GM12864 (cell line): ENCODE data around the gene CLIC4.

Source experiments
- DNase-seq: peaks from one replicate; pipeline ENCODE4 v3.0.0-alpha.2; 2011; ENCODE audit warnings: low read depth
- H3K4me3 ChIP-seq: 2 replicates; pipeline ENCODE4 v1.5.1; 2011; ENCODE audit warnings: mild to moderate bottlenecking, low read depth, low read length, control low read depth
- TF ChIP-seq, protein P1 (sequence below): IDR thresholded peaks from 2 replicates; pipeline ENCODE4 v1.5.1; 2011; ENCODE audit warnings: low read depth, mild to moderate bottlenecking, moderate library complexity, low read length, control low read depth, inconsistent platforms; ENCODE audit errors: missing control alignments

The CLIC4 gene

GRCh38 chr1:24764439-24764838 lies 19.2 kb downstream of the CLIC4 start:
- DNase-seq = no peak
- TF ChIP-seq, protein P1, sequence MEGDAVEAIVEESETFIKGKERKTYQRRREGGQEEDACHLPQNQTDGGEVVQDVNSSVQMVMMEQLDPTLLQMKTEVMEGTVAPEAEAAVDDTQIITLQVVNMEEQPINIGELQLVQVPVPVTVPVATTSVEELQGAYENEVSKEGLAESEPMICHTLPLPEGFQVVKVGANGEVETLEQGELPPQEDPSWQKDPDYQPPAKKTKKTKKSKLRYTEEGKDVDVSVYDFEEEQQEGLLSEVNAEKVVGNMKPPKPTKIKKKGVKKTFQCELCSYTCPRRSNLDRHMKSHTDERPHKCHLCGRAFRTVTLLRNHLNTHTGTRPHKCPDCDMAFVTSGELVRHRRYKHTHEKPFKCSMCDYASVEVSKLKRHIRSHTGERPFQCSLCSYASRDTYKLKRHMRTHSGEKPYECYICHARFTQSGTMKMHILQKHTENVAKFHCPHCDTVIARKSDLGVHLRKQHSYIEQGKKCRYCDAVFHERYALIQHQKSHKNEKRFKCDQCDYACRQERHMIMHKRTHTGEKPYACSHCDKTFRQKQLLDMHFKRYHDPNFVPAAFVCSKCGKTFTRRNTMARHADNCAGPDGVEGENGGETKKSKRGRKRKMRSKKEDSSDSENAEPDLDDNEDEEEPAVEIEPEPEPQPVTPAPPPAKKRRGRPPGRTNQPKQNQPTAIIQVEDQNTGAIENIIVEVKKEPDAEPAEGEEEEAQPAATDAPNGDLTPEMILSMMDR = no peak
- H3K4me3 ChIP-seq = no peak overlapping the region

DNA sequence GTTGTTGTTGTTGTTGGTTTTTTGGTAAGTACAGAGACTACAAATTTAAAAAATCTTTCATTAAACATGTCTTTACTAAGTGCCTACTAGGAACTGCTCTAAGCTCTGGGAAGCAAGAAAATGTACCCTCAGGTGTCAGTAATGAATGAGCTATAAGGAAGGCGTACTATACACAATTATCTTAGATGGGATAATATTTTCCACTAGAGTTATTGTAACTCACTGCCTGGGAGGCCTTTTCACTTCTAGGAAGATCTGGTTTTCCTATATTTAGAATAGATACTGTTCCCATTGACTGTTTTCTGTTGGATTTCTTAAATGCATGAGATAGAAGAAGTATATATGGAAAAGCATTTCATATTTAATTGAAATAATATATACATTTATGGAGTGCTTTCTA lies 19.6 kb downstream of the CLIC4 start:
- DNase-seq = no peak
- TF ChIP-seq, protein P1 = no peak
- H3K4me3 ChIP-seq = no peak overlapping the region

- TF ChIP-seq, protein P1 = no peak
- no peak overlapping the region for H3K4me3 ChIP-seq
- no peak for DNase-seq
These were observed 20.2 kb downstream of the CLIC4 start for GRCh38 chr1:24765308-24765988.

DNA sequence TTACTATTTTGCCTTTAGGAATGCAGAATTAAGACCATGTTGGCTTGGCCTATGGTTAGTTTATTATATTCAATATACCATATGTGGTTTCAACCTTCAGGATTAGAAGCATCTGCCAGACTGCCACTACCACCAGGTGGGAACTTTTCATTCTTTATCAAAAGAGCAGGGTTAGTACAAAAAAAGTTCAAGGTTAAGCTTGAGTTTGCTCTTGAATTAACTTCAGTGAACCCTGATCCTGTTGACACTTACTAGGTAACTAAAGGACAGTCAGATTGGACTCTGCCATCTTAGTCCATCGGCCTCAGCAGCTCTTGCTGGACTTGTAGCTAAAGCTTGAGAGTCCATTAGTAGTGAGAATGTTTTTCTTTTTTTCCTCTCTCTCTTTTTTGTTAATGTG lies 22.1 kb downstream of the CLIC4 start:
- no peak overlapping the region for H3K4me3 ChIP-seq
- DNase-seq = no peak
- TF ChIP-seq, protein P1 = no peak

DNA sequence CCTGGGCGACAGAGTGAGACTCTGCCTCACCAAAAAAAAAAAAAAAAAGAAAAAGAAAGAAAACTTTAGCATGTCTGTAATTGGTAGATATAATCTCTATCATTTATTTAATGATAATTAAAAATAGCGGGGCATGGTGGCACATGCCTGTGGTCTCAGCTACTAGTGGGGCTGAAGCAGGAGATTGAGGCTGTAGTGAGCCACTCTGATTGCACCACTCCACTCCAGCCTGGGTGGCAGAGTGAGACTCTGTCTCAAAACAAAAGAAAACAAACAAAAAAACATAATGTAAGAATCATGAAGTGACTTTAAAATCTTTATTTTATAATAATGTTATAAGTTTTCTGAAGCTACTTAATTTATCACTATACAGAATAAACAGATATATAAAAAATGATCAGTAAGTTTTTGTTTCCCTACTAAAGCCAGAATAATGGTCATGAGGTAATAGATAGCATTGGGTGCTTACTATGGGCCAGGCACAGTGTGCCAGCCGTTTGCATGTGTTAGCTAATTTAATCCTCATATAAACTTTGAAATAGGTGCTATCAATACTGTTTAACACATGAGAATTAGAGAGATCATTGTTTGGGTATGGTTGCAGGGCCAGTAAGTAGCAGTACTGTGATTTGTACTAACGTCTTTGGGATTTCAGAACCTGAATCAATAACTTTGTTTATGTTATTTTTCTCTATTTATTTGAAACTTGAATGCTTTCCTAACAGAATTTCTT lies 23.8 kb downstream of the CLIC4 start:
- no peak overlapping the region for H3K4me3 ChIP-seq
- no peak for DNase-seq
- TF ChIP-seq, protein P1 = no peak

DNA sequence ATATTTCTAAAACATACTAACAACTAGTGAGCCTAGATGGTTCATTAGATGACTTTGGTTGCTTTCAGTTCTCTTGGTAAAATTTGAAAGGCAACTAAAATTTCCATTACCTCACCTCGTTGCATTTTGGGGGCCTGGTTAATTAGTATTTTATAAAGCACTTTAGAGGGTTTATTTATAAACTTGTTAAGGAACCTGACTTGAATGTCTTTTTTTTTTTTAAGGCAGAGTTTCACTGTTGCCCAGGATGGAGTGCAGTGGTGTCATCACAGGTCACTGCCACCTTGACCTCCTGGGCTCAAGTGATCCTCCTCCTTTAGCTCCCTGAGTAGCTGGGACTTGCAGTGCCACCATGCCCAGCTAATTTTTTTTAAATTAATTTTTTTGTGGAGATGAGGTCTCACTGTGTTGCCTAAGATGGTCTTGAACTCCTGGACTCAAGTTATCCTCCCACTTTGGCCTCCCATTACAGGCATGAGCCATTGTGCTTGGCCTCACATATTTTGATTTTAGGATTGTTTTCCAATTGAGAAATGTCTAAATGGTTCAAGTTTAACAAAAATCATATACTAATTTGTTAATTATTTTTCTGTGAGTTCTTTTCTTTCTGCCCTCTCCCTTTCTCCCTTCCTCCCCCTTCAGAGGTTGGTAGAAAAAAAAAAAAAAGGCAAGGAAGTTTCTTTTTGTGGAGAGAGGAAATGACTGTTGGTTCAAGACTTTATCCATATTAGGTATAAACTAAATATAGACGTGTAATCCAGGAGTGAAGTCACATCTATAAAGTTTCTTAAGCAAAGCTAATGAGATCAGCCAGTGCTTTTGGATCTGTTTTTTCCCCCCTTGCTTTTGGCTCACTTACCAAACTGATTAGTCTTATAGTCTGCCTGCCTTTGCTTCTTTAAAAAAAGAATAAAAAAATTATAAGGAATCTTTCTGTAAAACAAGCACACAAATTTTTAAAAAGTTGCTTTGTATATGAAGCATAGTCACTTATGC lies 24.7 kb downstream of the CLIC4 start:
- H3K4me3 ChIP-seq = no peak overlapping the region
- DNase-seq = no peak

More for the DNA sequence above, 24.7 kb downstream of the CLIC4 start:
- TF ChIP-seq, protein P1 = no peak
